NOMO-1 treated with DMSO at 0.1 percent for 48 hours (cell line): ENCODE results near the gene ASMTL.
"Not testable (repeated sequence)": the region's sequence is repeated elsewhere in the genome, so short reads cannot be mapped to it uniquely, and the experiment has no call there.

Experiments used
- DNase-seq: peaks from one replicate; lab custom pipeline; 2025; ENCODE audit not compliant: unreplicated experiment; lab: John Stamatoyannopoulos, UW

ASMTL gene

GRCh38 chrX:1405769-1406168 is 46.9 kb downstream of the ASMTL start:
- DNase-seq = not testable (repeated sequence)

- not testable (repeated sequence) for DNase-seq
Observed at GRCh38 chrX:1403867-1404266, 48.8 kb downstream of the ASMTL start.

- no peak for DNase-seq
Observed at GRCh38 chrX:1403228-1403627, 49.5 kb downstream of the ASMTL start.

GRCh38 chrX:1401611-1402430 is 50.9 kb downstream of the ASMTL start:
- no peak for DNase-seq

- no peak for DNase-seq
Observed at GRCh38 chrX:1400742-1401471, 51.8 kb downstream of the ASMTL start.

- DNase-seq = no peak
Observed at GRCh38 chrX:1400049-1400448, 52.7 kb downstream of the ASMTL start.

GRCh38 chrX:1398431-1399340 is 54.0 kb downstream of the ASMTL start:
- DNase-seq = no peak

GRCh38 chrX:1397441-1398270 is 55.1 kb downstream of the ASMTL start:
- DNase-seq = no peak

- no peak for DNase-seq
Observed at GRCh38 chrX:1397001-1397400, 55.7 kb downstream of the ASMTL start.

- DNase-seq = no peak
Observed at GRCh38 chrX:1395646-1396216, 57.0 kb downstream of the ASMTL start.

- no peak for DNase-seq
Observed at GRCh38 chrX:1394731-1395501, 57.8 kb downstream of the ASMTL start.

GRCh38 chrX:1393871-1394615 is 58.7 kb downstream of the ASMTL start:
- no peak for DNase-seq

GRCh38 chrX:1392376-1393068 is 60.2 kb downstream of the ASMTL start:
- DNase-seq = no peak

GRCh38 chrX:1391707-1392375 is 60.9 kb downstream of the ASMTL start, which contains the start of gene SLC25A6:
Gene SLC25A6, minus strand, starts transcription at chrX:1392113. Its CDS starts 104 bp downstream, at chrX:1392009.
- no peak for DNase-seq

GRCh38 chrX:1391370-1391706 is 61.4 kb downstream of the ASMTL start:
- no peak for DNase-seq

GRCh38 chrX:1390621-1391369 is 61.9 kb downstream of the ASMTL start:
- DNase-seq = no peak

GRCh38 chrX:1389993-1390285 is 62.8 kb downstream of the ASMTL start:
- no peak for DNase-seq
